Body of pancreas (tissue), 4 donors: ENCODE results near the gene ABCG5. TPM values are rescaled to one million over a fixed set of nuclear protein-coding genes. Genes with fewer than 3 reads are reported as not detected.

ENCODE experiments used
- ATAC-seq: fragments of 150-250 bp; one replicate; pipeline ENCODE4 v1.9.1; 2016
- DNase-seq, 4 donors: peaks; one replicate each; pipeline ENCODE4 v3.0.0-alpha.2; 2019
- H3K27ac ChIP-seq, 4 donors: fragments of 200-600 bp; sonication (generic); 1 replicate in 3 of 4; 2 replicates in 1 of 4; pipeline versions ENCODE4 v1.5.1 to v1.6.1; 2016 to 2019; ENCODE audit warnings: mild to moderate bottlenecking in 1 of 4, mixed read lengths in 1 of 4, moderate library complexity in 1 of 4
- H3K27me3 ChIP-seq, 2 donors: fragments of 200-600 bp; sonication (generic); one replicate each; pipeline ENCODE4 v1.6.0; 2016; ENCODE audit warnings: mild to moderate bottlenecking in 1 of 2
- H3K36me3 ChIP-seq, 2 donors: fragments of 200-600 bp; sonication (generic); replicated peaks in 1 of 2; 2 replicates each; pipeline ENCODE4 v1.5.1; 2016; ENCODE audit warnings: low read depth in 2 of 2; ENCODE audit not compliant: insufficient read depth in 1 of 2
- H3K4me1 ChIP-seq: fragments of 200-600 bp; sonication (generic); one replicate; pipeline ENCODE4 v1.6.0; 2016
- H3K4me3 ChIP-seq, 2 donors: fragments of 200-600 bp; sonication (generic); 1 replicate in 1 of 2; 2 replicates in 1 of 2; pipeline ENCODE4 v1.5.1; 2016 to 2019
- H3K9me3 ChIP-seq, 3 donors: fragments of 200-600 bp; sonication (generic); 1 replicate in 2 of 3; 2 replicates in 1 of 3; pipeline ENCODE4 v1.5.1; 2016
- POLR2A ChIP-seq, 3 donors: fragments of 450-650 bp; IDR thresholded peaks; one replicate each; pipeline ENCODE4 v1.6.1; 2016; ENCODE audit warnings: antibody characterized with exemption in 3 of 3, mild to moderate bottlenecking in 2 of 3
- WGBS, 2 donors: methylation state at CpG; one replicate each; pipeline ENCODE4 v1.1.5; 2017; 5-methylcytosine and 5-hydroxymethylcytosine counted together
- intact Hi-C: fragments of 100-400 bp; cut with DNase I; formaldehyde crosslinking; loops from one replicate; pipeline ENCODE4 v1.15.1; 2023
- total RNA-seq, 2 donors: library from RNA; depleted of rRNA; stranded (reverse); fragments of >200 nt; gene quantifications; one replicate each; pipeline ENCODE4 v1.1.0, GENCODE V29; 2016
- TF ChIP-seq, protein P1 (sequence below), 7 experiments: fragments of 450-650 bp in 4 of 7; fragments of 200-600 bp in 3 of 7; sonication (generic) in 3 of 7; IDR thresholded peaks; one replicate each; pipeline ENCODE4 v1.5.1; 2016 to 2019; ENCODE audit warnings: antibody characterized with exemption in 7 of 7

The ABCG5 gene
- total RNA-seq, 2 donors from 2014 or later, result not detected

DNA sequence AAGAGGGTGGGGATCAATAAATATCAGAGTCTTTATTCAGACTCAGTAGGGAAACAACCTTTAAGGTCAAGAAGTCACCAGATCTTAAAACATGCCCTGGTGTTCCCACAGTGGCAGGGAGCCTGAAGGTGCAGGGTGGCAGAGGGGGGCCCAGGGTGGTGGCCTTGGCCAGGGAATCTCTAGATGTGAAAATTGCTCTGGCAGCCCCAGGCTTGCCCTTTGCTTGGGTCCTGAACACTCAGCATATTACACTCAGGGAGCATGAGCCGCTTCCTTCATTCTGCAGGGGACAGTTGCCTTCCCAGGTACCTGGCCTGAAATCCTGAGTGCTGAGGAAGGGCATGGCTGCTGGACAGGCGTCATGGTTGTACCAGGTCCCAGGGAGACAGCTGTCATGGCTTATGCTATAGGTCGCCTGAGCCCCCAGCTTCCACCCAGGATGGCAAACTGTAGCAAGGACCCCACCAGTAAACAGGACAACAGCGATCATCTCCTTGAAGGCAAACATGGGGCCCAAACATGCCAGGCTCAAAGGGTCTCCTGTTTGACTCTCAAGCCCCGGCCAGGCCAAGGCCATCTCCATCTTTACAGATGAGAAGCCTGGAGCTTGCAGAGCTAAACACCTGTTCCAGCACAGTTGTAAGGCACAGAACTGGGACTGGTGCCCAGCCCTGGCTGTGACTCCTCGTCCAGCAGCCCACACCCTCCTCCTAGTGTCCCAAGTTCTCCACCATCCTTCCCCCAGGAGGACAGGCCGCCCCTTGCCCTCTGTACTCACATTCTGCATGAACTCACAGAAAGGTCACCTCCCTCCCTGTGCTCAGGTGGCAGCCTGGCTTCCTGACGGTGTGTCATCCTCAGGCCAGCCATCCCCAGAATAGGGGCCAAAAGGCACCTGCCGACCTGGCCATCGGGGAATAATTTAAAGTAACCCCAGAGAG lies 14.8 kb upstream of the ABCG5 start:
- intact Hi-C loops, result no loop called here
- Histone ChIP-seq H3K27me3 (no peaks in the 10 kb centered on the region), H3K9me3 (no peaks in the 10 kb centered on the region), H3K4me3 (no peak overlapping the region), H3K36me3 (no peaks in the 10 kb centered on the region), H3K27ac (no peak overlapping the region), H3K4me1 (no peaks in the 10 kb centered on the region)
- ATAC-seq (no peak), DNase-seq (no peak)
- WGBS, 2 donors, result 74 to 75% methylated on average over 9 to 10 of the region's 10 CpGs
- TF ChIP-seq, protein P1, sequence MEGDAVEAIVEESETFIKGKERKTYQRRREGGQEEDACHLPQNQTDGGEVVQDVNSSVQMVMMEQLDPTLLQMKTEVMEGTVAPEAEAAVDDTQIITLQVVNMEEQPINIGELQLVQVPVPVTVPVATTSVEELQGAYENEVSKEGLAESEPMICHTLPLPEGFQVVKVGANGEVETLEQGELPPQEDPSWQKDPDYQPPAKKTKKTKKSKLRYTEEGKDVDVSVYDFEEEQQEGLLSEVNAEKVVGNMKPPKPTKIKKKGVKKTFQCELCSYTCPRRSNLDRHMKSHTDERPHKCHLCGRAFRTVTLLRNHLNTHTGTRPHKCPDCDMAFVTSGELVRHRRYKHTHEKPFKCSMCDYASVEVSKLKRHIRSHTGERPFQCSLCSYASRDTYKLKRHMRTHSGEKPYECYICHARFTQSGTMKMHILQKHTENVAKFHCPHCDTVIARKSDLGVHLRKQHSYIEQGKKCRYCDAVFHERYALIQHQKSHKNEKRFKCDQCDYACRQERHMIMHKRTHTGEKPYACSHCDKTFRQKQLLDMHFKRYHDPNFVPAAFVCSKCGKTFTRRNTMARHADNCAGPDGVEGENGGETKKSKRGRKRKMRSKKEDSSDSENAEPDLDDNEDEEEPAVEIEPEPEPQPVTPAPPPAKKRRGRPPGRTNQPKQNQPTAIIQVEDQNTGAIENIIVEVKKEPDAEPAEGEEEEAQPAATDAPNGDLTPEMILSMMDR (IDR thresholded peaks at IDR 0.05), result no peak
- no peak for TF ChIP-seq POLR2A (IDR thresholded peaks at IDR 0.05)

DNA sequence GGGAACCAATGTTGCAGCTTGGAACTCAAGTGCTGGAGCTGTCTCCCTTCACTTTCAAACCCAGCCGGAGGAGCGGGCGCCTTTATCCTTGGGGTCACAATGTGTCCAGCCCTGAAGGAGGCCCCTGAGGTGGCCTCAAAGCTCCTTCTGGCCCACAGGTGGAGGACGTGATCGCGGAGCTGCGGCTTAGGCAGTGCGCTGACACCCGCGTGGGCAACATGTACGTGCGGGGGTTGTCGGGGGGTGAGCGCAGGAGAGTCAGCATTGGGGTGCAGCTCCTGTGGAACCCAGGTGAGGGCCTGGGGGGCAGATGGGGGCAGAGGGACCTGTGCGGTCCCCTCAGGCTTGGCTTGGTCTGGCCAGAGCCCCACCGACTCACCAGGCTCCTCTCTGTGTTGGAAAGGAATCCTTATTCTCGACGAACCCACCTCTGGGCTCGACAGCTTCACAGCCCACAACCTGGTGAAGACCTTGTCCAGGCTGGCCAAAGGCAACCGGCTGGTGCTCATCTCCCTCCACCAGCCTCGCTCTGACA lies 13.6 kb upstream of the ABCG5 start:
- H3K4me3 ChIP-seq, result no peak overlapping the region
- TF ChIP-seq POLR2A (IDR thresholded peaks at IDR 0.05), result no peak
- TF ChIP-seq, protein P1 (IDR thresholded peaks at IDR 0.05), result no peak
- H3K27me3 ChIP-seq, result no peaks in the 10 kb centered on the region
- 85 to 93% methylated on average over 10 to 17 of the region's 21 CpGs for WGBS, 2 donors
- no peak for DNase-seq
- no peak overlapping the region for H3K27ac ChIP-seq
- no peaks in the 10 kb centered on the region for H3K36me3 ChIP-seq
- no peak for ATAC-seq
- H3K9me3 ChIP-seq, result no peaks in the 10 kb centered on the region
- H3K4me1 ChIP-seq, result no peaks in the 10 kb centered on the region
- intact Hi-C loops, result no loop called here

DNA sequence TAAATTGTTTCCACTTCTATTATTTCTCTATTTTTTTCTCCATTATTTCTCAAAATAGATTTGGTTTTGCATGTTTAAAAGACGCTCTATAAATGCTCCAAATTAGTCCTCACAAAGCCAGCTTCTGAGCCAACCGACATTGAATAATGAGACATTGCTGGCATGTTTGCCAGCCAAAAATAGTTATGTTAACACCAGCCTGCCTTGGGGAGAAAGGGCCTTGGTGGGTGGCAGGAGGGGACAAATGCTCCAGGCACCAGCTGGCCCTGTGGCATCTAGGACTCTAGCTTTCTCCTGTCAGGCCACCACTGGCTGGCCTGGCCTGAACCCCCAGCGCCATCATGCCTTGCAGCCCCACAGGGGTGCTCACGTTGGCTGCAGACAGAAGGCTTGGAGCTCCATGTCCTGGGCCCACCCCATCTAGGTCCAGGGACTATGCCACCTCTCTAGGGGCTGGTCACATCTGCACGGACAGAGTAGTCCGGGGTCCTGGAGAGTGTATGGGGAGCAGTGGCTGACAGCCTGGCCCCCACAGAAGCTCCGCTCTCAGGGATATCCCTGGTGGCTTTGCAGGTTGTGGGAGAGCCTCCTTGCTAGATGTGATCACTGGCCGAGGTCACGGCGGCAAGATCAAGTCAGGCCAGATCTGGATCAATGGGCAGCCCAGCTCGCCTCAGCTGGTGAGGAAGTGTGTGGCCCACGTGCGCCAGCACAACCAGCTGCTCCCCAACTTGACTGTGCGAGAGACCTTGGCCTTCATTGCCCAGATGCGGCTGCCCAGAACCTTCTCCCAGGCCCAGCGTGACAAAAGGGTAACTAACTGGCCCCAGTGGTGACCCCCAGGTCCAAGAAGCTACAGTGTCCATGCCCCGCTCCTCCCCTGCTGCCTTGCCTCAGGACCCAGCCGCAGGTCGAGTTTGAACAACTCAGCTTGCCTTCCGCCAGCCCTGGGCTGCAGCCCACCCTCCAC lies 12.7 kb upstream of the ABCG5 start:
- H3K4me1 ChIP-seq, result no peaks in the 10 kb centered on the region
- no peaks in the 10 kb centered on the region for H3K36me3 ChIP-seq
- no peaks in the 10 kb centered on the region for H3K9me3 ChIP-seq
- H3K27ac ChIP-seq, result no peak overlapping the region
- ATAC-seq (peak; percentile 15), DNase-seq (no peak)
- no peak for TF ChIP-seq POLR2A (IDR thresholded peaks at IDR 0.05)
- TF ChIP-seq, protein P1 (IDR thresholded peaks at IDR 0.05), result no peak
- intact Hi-C loops, result no loop called here
- H3K27me3 ChIP-seq, result no peaks in the 10 kb centered on the region
- 70 to 82% methylated on average over 6 to 20 of the region's 20 CpGs for WGBS, 2 donors
- H3K4me3 ChIP-seq, result no peak overlapping the region

DNA sequence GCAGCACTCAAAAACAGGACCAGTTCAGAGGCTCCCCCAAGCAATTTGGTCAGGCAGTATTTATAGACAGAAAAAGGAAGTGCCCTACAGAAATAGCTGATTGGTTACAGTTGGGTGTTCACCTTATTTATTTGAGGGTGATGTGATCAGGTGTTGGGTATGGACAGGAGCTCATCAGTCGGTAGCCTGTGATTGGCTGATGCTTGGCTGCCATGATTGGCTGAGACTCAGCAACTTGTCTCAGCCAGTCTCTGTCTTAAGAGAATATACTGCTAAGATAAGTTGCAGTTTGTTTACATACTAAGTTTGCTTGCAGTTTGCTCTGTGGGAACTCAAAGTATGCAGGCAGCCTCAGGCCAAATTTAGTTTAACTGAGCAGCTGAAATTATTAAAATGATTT lies 9.6 kb upstream of the ABCG5 start:
- Histone ChIP-seq H3K27ac (no peak overlapping the region), H3K9me3 (no peaks in the 10 kb centered on the region), H3K4me1 (no peaks in the 10 kb centered on the region), H3K36me3 (no peaks in the 10 kb centered on the region), H3K27me3 (no peaks in the 10 kb centered on the region), H3K4me3 (no peak overlapping the region)
- ATAC-seq (no peak), DNase-seq (no peak)
- 63 to 64% methylated on average over 1 of the region's 1 CpG for WGBS, 2 donors
- intact Hi-C loops, result no loop called here
- TF ChIP-seq, protein P1 (IDR thresholded peaks at IDR 0.05), result no peak
- no peak for TF ChIP-seq POLR2A (IDR thresholded peaks at IDR 0.05)
